ENCODE data around the gene EVA1C.

EVA1C gene

GRCh38 chr21:32371913-32372314 lies 40.6 kb upstream of the EVA1C start:
- Histone ChIP-seq H3K36me3 (ENCODE audit: insufficient read depth, low read length) (peaks cover 91% of the 10 kb centered on the region), H3K27ac (no peak overlapping the region), H3K9me3 (ENCODE audit: low read depth, low read length) (no peaks in the 10 kb centered on the region), H3K9ac (ENCODE audit: insufficient read length) (peak overlapping the region; percentile 25), H3K4me3 (no peak overlapping the region)
- TF ChIP-seq FOXP2 (optimal IDR thresholded peaks at IDR 0.05; ENCODE audit: control extremely low read depth, extremely low read length, insufficient read depth) (no peak), EZH2 (IDR thresholded peaks at IDR 0.05) (no peak), POLR2AphosphoS5 (IDR thresholded peaks at IDR 0.05; ENCODE audit: borderline replicate concordance, low read depth, low read length) (no peak)
- DNase-seq (ENCODE audit: low read depth, low spot score), result no peak

GRCh38 chr21:32372755-32373154 lies 39.8 kb upstream of the EVA1C start:
- no peak overlapping the region for H3K27ac ChIP-seq
- no peak overlapping the region for H3K4me3 ChIP-seq
- no peak for DNase-seq (ENCODE audit: low read depth, low spot score)
- no peaks in the 10 kb centered on the region for H3K9me3 ChIP-seq (ENCODE audit: low read depth, low read length)
- H3K36me3 ChIP-seq (ENCODE audit: insufficient read depth, low read length), result peaks cover 91% of the 10 kb centered on the region
- TF ChIP-seq EZH2 (IDR thresholded peaks at IDR 0.05), result no peak
- TF ChIP-seq FOXP2 (optimal IDR thresholded peaks at IDR 0.05; ENCODE audit: control extremely low read depth, extremely low read length, insufficient read depth), result no peak
- no peak for TF ChIP-seq POLR2AphosphoS5 (IDR thresholded peaks at IDR 0.05; ENCODE audit: borderline replicate concordance, low read depth, low read length)
- no peak overlapping the region for H3K9ac ChIP-seq (ENCODE audit: insufficient read length)

- Histone ChIP-seq H3K4me3 (no peak overlapping the region), H3K36me3 (ENCODE audit: insufficient read depth, low read length) (peaks cover 91% of the 10 kb centered on the region), H3K9me3 (ENCODE audit: low read depth, low read length) (no peaks in the 10 kb centered on the region), H3K27ac (no peak overlapping the region), H3K9ac (ENCODE audit: insufficient read length) (no peak overlapping the region)
- no peak for DNase-seq (ENCODE audit: low read depth, low spot score)
- TF ChIP-seq FOXP2 (optimal IDR thresholded peaks at IDR 0.05; ENCODE audit: control extremely low read depth, extremely low read length, insufficient read depth), result no peak
- no peak for TF ChIP-seq EZH2 (IDR thresholded peaks at IDR 0.05)
- TF ChIP-seq POLR2AphosphoS5 (IDR thresholded peaks at IDR 0.05; ENCODE audit: borderline replicate concordance, low read depth, low read length), result no peak
Measured at GRCh38 chr21:32377506-32377905, 35.0 kb upstream of the EVA1C start.

- Histone ChIP-seq H3K9me3 (ENCODE audit: low read depth, low read length) (no peaks in the 10 kb centered on the region), H3K36me3 (ENCODE audit: insufficient read depth, low read length) (peaks cover 91% of the 10 kb centered on the region), H3K27ac (no peak overlapping the region), H3K9ac (ENCODE audit: insufficient read length) (no peak overlapping the region), H3K4me3 (no peak overlapping the region)
- TF ChIP-seq EZH2 (IDR thresholded peaks at IDR 0.05), result no peak
- no peak for TF ChIP-seq FOXP2 (optimal IDR thresholded peaks at IDR 0.05; ENCODE audit: control extremely low read depth, extremely low read length, insufficient read depth)
- no peak for TF ChIP-seq POLR2AphosphoS5 (IDR thresholded peaks at IDR 0.05; ENCODE audit: borderline replicate concordance, low read depth, low read length)
- no peak for DNase-seq (ENCODE audit: low read depth, low spot score)
Measured at GRCh38 chr21:32377991-32378390, 34.5 kb upstream of the EVA1C start.

GRCh38 chr21:32378956-32379355 lies 33.5 kb upstream of the EVA1C start:
- Histone ChIP-seq H3K9ac (ENCODE audit: insufficient read length) (no peak overlapping the region), H3K36me3 (ENCODE audit: insufficient read depth, low read length) (peaks cover 91% of the 10 kb centered on the region), H3K9me3 (ENCODE audit: low read depth, low read length) (no peaks in the 10 kb centered on the region), H3K4me3 (no peak overlapping the region), H3K27ac (no peak overlapping the region)
- DNase-seq (ENCODE audit: low read depth, low spot score), result no peak
- TF ChIP-seq EZH2 (IDR thresholded peaks at IDR 0.05) (no peak), FOXP2 (optimal IDR thresholded peaks at IDR 0.05; ENCODE audit: control extremely low read depth, extremely low read length, insufficient read depth) (no peak), POLR2AphosphoS5 (IDR thresholded peaks at IDR 0.05; ENCODE audit: borderline replicate concordance, low read depth, low read length) (no peak)

GRCh38 chr21:32380940-32381339 lies 31.6 kb upstream of the EVA1C start:
- H3K36me3 ChIP-seq (ENCODE audit: insufficient read depth, low read length), result peaks cover 86% of the 10 kb centered on the region
- no peak for TF ChIP-seq POLR2AphosphoS5 (IDR thresholded peaks at IDR 0.05; ENCODE audit: borderline replicate concordance, low read depth, low read length)
- TF ChIP-seq EZH2 (IDR thresholded peaks at IDR 0.05), result no peak
- TF ChIP-seq FOXP2 (optimal IDR thresholded peaks at IDR 0.05; ENCODE audit: control extremely low read depth, extremely low read length, insufficient read depth), result no peak
- no peak overlapping the region for H3K9ac ChIP-seq (ENCODE audit: insufficient read length)
- no peaks in the 10 kb centered on the region for H3K9me3 ChIP-seq (ENCODE audit: low read depth, low read length)
- no peak overlapping the region for H3K4me3 ChIP-seq
- H3K27ac ChIP-seq, result no peak overlapping the region
- DNase-seq (ENCODE audit: low read depth, low spot score), result no peak

- Histone ChIP-seq H3K4me3 (no peak overlapping the region), H3K9me3 (ENCODE audit: low read depth, low read length) (no peaks in the 10 kb centered on the region), H3K27ac (no peak overlapping the region), H3K9ac (ENCODE audit: insufficient read length) (no peak overlapping the region), H3K36me3 (ENCODE audit: insufficient read depth, low read length) (peaks cover 85% of the 10 kb centered on the region)
- TF ChIP-seq POLR2AphosphoS5 (IDR thresholded peaks at IDR 0.05; ENCODE audit: borderline replicate concordance, low read depth, low read length) (no peak), FOXP2 (optimal IDR thresholded peaks at IDR 0.05; ENCODE audit: control extremely low read depth, extremely low read length, insufficient read depth) (no peak), EZH2 (IDR thresholded peaks at IDR 0.05) (no peak)
- no peak for DNase-seq (ENCODE audit: low read depth, low spot score)
Measured at GRCh38 chr21:32381571-32381970, 30.9 kb upstream of the EVA1C start.

GRCh38 chr21:32382108-32382644 lies 30.3 kb upstream of the EVA1C start:
- no peak overlapping the region for H3K27ac ChIP-seq
- DNase-seq (ENCODE audit: low read depth, low spot score), result no peak

GRCh38 chr21:32383812-32384211 lies 28.7 kb upstream of the EVA1C start:
- Histone ChIP-seq H3K9ac (ENCODE audit: insufficient read length) (no peak overlapping the region), H3K27ac (no peak overlapping the region), H3K9me3 (ENCODE audit: low read depth, low read length) (no peaks in the 10 kb centered on the region), H3K36me3 (ENCODE audit: insufficient read depth, low read length) (peaks cover 76% of the 10 kb centered on the region), H3K4me3 (no peak overlapping the region)
- DNase-seq (ENCODE audit: low read depth, low spot score), result no peak
- TF ChIP-seq POLR2AphosphoS5 (IDR thresholded peaks at IDR 0.05; ENCODE audit: borderline replicate concordance, low read depth, low read length) (no peak), EZH2 (IDR thresholded peaks at IDR 0.05) (no peak), FOXP2 (optimal IDR thresholded peaks at IDR 0.05; ENCODE audit: control extremely low read depth, extremely low read length, insufficient read depth) (no peak)

More at GRCh38 chr21:32382108-32382644, 30.3 kb upstream of the EVA1C start:
- Histone ChIP-seq H3K4me3 (no peak overlapping the region), H3K9me3 (ENCODE audit: low read depth, low read length) (no peaks in the 10 kb centered on the region), H3K9ac (ENCODE audit: insufficient read length) (no peak overlapping the region), H3K36me3 (ENCODE audit: insufficient read depth, low read length) (peaks cover 82% of the 10 kb centered on the region)
- TF ChIP-seq POLR2AphosphoS5 (IDR thresholded peaks at IDR 0.05; ENCODE audit: borderline replicate concordance, low read depth, low read length) (no peak), EZH2 (IDR thresholded peaks at IDR 0.05) (no peak), FOXP2 (optimal IDR thresholded peaks at IDR 0.05; ENCODE audit: control extremely low read depth, extremely low read length, insufficient read depth) (no peak)

Measured in SK-N-MC (cell line).